ENCODE data around the gene MYH11.

GRCh38 chr16:15686287-15686686 lies 170.5 kb downstream of the MYH11 start:
- TF ChIP-seq CTCF (conservative IDR thresholded peaks at IDR 0.05; ENCODE audit: low read depth, low read length), result no peak
- TF ChIP-seq EZH2 (IDR thresholded peaks at IDR 0.05; ENCODE audit: borderline replicate concordance, low read depth, low read length, poor library complexity, severe bottlenecking), result no peak

Measured in A673 (cell line).